Natural killer cell (primary cell): ENCODE results near the gene RASA2. TPM values are rescaled to one million over a fixed set of nuclear protein-coding genes. Genes with fewer than 3 reads are reported as not detected.

Experiments
- ATAC-seq, 3 donors: fragments of 150-1000 bp in 2 of 3; fragments of 200-7000 bp in 1 of 3; cut with Tn5 transposase; 1 replicate in 1 of 3; 2 replicates in 2 of 3; pipeline ENCODE4 v1.10.0; 2021; ENCODE audit warnings: mild to moderate bottlenecking in 2 of 3, moderate library complexity in 2 of 3
- DNase-seq, 2 donors: peaks; one replicate each; pipeline versions ENCODE4 v3.0.0 to v3.0.0-alpha.2; 2013 to 2021; ENCODE audit warnings: mixed read lengths in 1 of 2
- H3K27ac ChIP-seq: one replicate; pipeline ENCODE4 v1.5.1; 2013; ENCODE audit warnings: mild to moderate bottlenecking, low read length
- H3K27me3 ChIP-seq: one replicate; pipeline ENCODE4 v1.6.1; 2013; ENCODE audit warnings: low read length; ENCODE audit not compliant: control insufficient read depth, insufficient read depth
- H3K36me3 ChIP-seq: one replicate; pipeline ENCODE4 v1.6.1; 2013; ENCODE audit warnings: low read length; ENCODE audit not compliant: control insufficient read depth, insufficient read depth
- H3K4me1 ChIP-seq: one replicate; pipeline ENCODE4 v1.6.1; 2013; ENCODE audit warnings: low read length; ENCODE audit not compliant: control insufficient read depth, insufficient read depth
- H3K4me3 ChIP-seq: one replicate; pipeline ENCODE4 v1.5.1; 2013; ENCODE audit warnings: low read length
- H3K9me3 ChIP-seq: one replicate; pipeline ENCODE4 v1.6.1; 2013; ENCODE audit warnings: low read length; ENCODE audit not compliant: control insufficient read depth, insufficient read depth
- H3K27ac Mint-ChIP-seq, 2 donors: one replicate each; pipeline ENCODE4 v1.8.0; 2022; ENCODE audit warnings: mild to moderate bottlenecking in 2 of 2, mixed read lengths in 2 of 2, moderate library complexity in 1 of 2
- H3K27me3 Mint-ChIP-seq, 2 donors: one replicate each; pipeline ENCODE4 v1.8.0; 2022; ENCODE audit warnings: low read depth in 2 of 2, mixed read lengths in 2 of 2
- H3K36me3 Mint-ChIP-seq: one replicate; pipeline ENCODE4 v1.8.0; 2022; ENCODE audit warnings: mixed read lengths
- H3K4me1 Mint-ChIP-seq, 2 donors: one replicate each; pipeline ENCODE4 v1.8.0; 2022; ENCODE audit warnings: mixed read lengths in 2 of 2
- H3K4me3 Mint-ChIP-seq: one replicate; pipeline ENCODE4 v1.8.0; 2022; ENCODE audit warnings: mild to moderate bottlenecking, moderate library complexity, mixed read lengths
- H3K9me3 Mint-ChIP-seq, 2 donors: one replicate each; pipeline ENCODE4 v1.8.0; 2022; ENCODE audit warnings: mixed read lengths in 2 of 2
- WGBS: methylation state at CpG from one replicate; pipeline ENCODE4 v1.1.7; 2013; ENCODE audit warnings: missing lambda C conversion rate; ENCODE audit not compliant: insufficient coverage; 5-methylcytosine and 5-hydroxymethylcytosine counted together
- intact Hi-C: fragments of 100-400 bp; cut with micrococcal nuclease; formaldehyde crosslinking; loops from one replicate; pipeline ENCODE4 v1.14.2; 2022
- total RNA-seq, 4 donors: library from RNA; stranded (reverse); fragments of 120-200 nt in 1 of 4; gene quantifications; one replicate each; pipeline versions ENCODE4 v1.2.3 to v1.2.4, GENCODE V29; 2013 to 2022
- TF ChIP-seq, protein P1 (sequence below): fragments of 200-600 bp; IDR thresholded peaks from one replicate; pipeline ENCODE4 v1.8.0; 2022; ENCODE audit warnings: antibody characterized with exemption

RASA2 gene
- total RNA-seq, 3 donors from 2014 or later (not counting 1 experiment from before 2014, with no cell fraction given): 93.9 to 99.4 (median 97.0) TPM

DNA sequence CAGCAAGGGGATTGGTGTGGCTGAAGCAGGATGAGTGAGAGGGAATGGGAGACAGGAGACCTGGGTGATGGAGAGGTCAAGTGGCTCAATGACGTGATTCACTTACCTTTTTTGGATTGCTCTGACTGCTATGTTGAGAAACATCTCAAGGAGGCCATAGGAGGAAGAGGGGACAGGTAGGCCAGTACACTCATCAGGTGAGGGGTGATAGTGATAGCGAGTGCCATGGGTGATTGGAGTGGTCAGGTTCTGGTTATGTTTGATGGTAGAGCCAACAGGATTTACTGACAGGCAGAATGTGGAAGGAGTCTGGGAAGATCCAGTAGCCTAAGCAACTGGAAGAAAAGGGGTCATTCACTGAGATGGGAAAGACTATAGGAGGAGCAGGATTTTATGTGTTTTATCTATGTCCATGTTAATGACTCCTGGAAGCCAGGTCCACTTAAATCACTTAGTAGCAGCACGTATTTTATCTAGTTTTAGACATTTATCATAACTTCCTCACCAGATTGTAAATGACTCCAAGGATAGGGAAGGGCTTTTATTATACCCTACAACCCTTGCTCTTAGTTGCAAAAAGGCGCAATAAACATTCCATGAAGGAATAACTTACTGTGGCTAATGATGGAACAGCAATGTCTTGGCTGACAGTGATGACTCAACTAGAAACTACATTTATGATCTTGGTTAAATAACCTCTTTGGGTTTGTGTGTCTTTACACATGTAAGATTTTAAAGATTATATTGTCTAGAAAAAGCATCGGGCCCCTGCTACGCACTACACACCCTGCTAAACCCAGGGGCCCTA is 131.5 kb downstream of the RASA2 start:
- no peaks in the 10 kb centered on the region for H3K4me1 ChIP-seq
- no peak overlapping the region for H3K4me3 ChIP-seq
- TF ChIP-seq, protein P1, sequence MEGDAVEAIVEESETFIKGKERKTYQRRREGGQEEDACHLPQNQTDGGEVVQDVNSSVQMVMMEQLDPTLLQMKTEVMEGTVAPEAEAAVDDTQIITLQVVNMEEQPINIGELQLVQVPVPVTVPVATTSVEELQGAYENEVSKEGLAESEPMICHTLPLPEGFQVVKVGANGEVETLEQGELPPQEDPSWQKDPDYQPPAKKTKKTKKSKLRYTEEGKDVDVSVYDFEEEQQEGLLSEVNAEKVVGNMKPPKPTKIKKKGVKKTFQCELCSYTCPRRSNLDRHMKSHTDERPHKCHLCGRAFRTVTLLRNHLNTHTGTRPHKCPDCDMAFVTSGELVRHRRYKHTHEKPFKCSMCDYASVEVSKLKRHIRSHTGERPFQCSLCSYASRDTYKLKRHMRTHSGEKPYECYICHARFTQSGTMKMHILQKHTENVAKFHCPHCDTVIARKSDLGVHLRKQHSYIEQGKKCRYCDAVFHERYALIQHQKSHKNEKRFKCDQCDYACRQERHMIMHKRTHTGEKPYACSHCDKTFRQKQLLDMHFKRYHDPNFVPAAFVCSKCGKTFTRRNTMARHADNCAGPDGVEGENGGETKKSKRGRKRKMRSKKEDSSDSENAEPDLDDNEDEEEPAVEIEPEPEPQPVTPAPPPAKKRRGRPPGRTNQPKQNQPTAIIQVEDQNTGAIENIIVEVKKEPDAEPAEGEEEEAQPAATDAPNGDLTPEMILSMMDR: no peak
- Mint-ChIP-seq H3K27me3 (no peaks in the 10 kb centered on the region), H3K27ac (peak overlapping the region; percentile 3 to 56), H3K36me3 (no peaks in the 10 kb centered on the region), H3K9me3 (no peaks in the 10 kb centered on the region), H3K4me3 (no peak overlapping the region), H3K4me1 (no peaks in the 10 kb centered on the region)
- H3K36me3 ChIP-seq: peaks cover 14% of the 10 kb centered on the region
- H3K27ac ChIP-seq: no peak overlapping the region
- ATAC-seq (no peak), DNase-seq (no peak)
- over 99% methylated on average over 6 of the region's 6 CpGs for WGBS
- intact Hi-C loops: no loop called here
- no peaks in the 10 kb centered on the region for H3K9me3 ChIP-seq
- no peaks in the 10 kb centered on the region for H3K27me3 ChIP-seq

GRCh38 chr3:141618938-141619337 is 132.1 kb downstream of the RASA2 start:
- intact Hi-C loops: no loop called here
- Mint-ChIP-seq H3K4me3 (no peak overlapping the region), H3K4me1 (no peaks in the 10 kb centered on the region), H3K27me3 (no peaks in the 10 kb centered on the region), H3K9me3 (no peaks in the 10 kb centered on the region), H3K27ac (peak overlapping the region; percentile 3 to 56), H3K36me3 (no peaks in the 10 kb centered on the region)
- H3K4me1 ChIP-seq: no peaks in the 10 kb centered on the region
- no peak for DNase-seq
- H3K4me3 ChIP-seq: no peak overlapping the region
- H3K27ac ChIP-seq: no peak overlapping the region
- no peak for ATAC-seq
- no peaks in the 10 kb centered on the region for H3K27me3 ChIP-seq
- TF ChIP-seq, protein P1: no peak
- WGBS: 98% methylated on average over 8 of the region's 8 CpGs
- peaks cover 11% of the 10 kb centered on the region for H3K36me3 ChIP-seq
- no peaks in the 10 kb centered on the region for H3K9me3 ChIP-seq

DNA sequence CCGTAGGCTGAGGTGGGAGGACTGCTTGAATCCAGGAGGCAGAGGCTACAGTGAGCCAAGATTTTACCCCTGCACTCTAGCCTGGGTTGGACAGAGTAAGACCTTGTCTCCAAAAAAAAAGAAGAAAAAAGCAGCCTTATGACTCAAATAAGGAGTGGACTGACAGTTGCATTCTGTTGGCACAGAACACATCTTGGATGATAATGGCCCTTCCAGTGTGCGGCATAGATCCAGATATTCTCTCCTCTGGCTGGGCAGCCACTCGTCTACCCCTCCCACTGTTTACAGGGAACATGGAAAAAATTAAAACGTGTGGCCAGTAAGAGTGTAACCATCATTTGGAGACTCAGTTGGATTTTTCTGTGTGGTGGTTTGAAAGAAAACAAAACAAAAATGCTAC is 132.6 kb downstream of the RASA2 start:
- Histone ChIP-seq H3K4me1 (no peaks in the 10 kb centered on the region), H3K27me3 (no peaks in the 10 kb centered on the region), H3K4me3 (no peak overlapping the region), H3K27ac (no peak overlapping the region), H3K9me3 (no peaks in the 10 kb centered on the region), H3K36me3 (peaks cover 8% of the 10 kb centered on the region)
- no peak for DNase-seq
- ATAC-seq: no peak
- H3K4me3 Mint-ChIP-seq: no peak overlapping the region
- no peaks in the 10 kb centered on the region for H3K4me1 Mint-ChIP-seq
- no peaks in the 10 kb centered on the region for H3K27me3 Mint-ChIP-seq
- TF ChIP-seq, protein P1: no peak
- no peaks in the 10 kb centered on the region for H3K36me3 Mint-ChIP-seq
- 95% methylated on average over 3 of the region's 4 CpGs for WGBS
- H3K27ac Mint-ChIP-seq: peak overlapping the region in 1 of 2 donors; percentile 3
- H3K9me3 Mint-ChIP-seq: no peaks in the 10 kb centered on the region
- intact Hi-C loops: no loop called here

GRCh38 chr3:141623691-141624090 is 136.9 kb downstream of the RASA2 start:
- H3K27me3 Mint-ChIP-seq: no peaks in the 10 kb centered on the region
- 78% methylated on average over 5 of the region's 5 CpGs for WGBS
- DNase-seq (no peak), ATAC-seq (no peak)
- Histone ChIP-seq H3K9me3 (no peaks in the 10 kb centered on the region), H3K27me3 (no peaks in the 10 kb centered on the region), H3K36me3 (no peaks in the 10 kb centered on the region), H3K4me1 (no peaks in the 10 kb centered on the region), H3K4me3 (no peak overlapping the region), H3K27ac (no peak overlapping the region)
- no peak overlapping the region for H3K27ac Mint-ChIP-seq
- H3K4me3 Mint-ChIP-seq: no peak overlapping the region
- TF ChIP-seq, protein P1: no peak
- no peaks in the 10 kb centered on the region for H3K4me1 Mint-ChIP-seq
- no peaks in the 10 kb centered on the region for H3K9me3 Mint-ChIP-seq
- no peaks in the 10 kb centered on the region for H3K36me3 Mint-ChIP-seq
- intact Hi-C loops: no loop called here
